Measurements from ENCODE around the gene ZNF444. TPM values are rescaled to one million over a fixed set of nuclear protein-coding genes. Genes with fewer than 3 reads are reported as not detected.
"Not testable (repeated sequence)": the region's sequence is repeated elsewhere in the genome, so short reads cannot be mapped to it uniquely, and the experiment has no call there.

Gene ZNF444
- total and polyA plus RNA-seq, 7 experiments from 2014 or later: 15.9 to 49.6 (median 35.3) TPM

- DNase-seq: no peak
- no peak for ATAC-seq
- Mint-ChIP-seq H3K9me3 (peaks cover 0 to 4% (median 0%) of the 10 kb centered on the region in 11 donors), H3K4me3 (no peak overlapping the region), H3K27ac (peak overlapping the region in 1 of 9 donors; percentile 34), H3K27me3 (peaks cover 0 to 20% (median 5%) of the 10 kb centered on the region in 5 donors), H3K36me3 (no peaks in the 10 kb centered on the region), H3K4me1 (peaks cover 0 to 2% (median 0%) of the 10 kb centered on the region in 7 donors)
- no peaks in the 10 kb centered on the region for H3K9me3 ChIP-seq (ENCODE audit: control insufficient read depth in 2 of 3, low read length in 3 of 3)
- ChIA-PET CTCF (no interaction called here), POLR2A (no interaction called here)
- no peaks in the 10 kb centered on the region for H3K36me3 ChIP-seq (ENCODE audit: control insufficient read depth in 2 of 3, insufficient read depth in 3 of 3, low read length in 3 of 3)
- no peaks in the 10 kb centered on the region for H3K27me3 ChIP-seq (ENCODE audit: control insufficient read depth in 2 of 2, insufficient read depth in 2 of 2, low read length in 2 of 2)
- no peak overlapping the region for H3K27ac ChIP-seq (ENCODE audit: low read depth, low read length)
- H3K4me1 ChIP-seq (ENCODE audit: control insufficient read depth in 2 of 2, insufficient read depth in 2 of 2, low read length in 2 of 2): no peaks in the 10 kb centered on the region
- H3K4me3 ChIP-seq (ENCODE audit: low read length): no peak overlapping the region
- intact Hi-C loops (cut with micrococcal nuclease): loop anchor here in 1 of 2 donors (5.0 kb wide), 1 partner anchor 48 kb away; the partner anchor contains the start of gene ZNF787
These were observed 29.2 kb downstream of the ZNF444 start for GRCh38 chr19:56170261-56170660.

GRCh38 chr19:56174086-56174485 is 33.0 kb downstream of the ZNF444 start:
- H3K27me3 Mint-ChIP-seq: peaks cover 0 to 18% (median 5%) of the 10 kb centered on the region in 5 donors
- no peaks in the 10 kb centered on the region for H3K36me3 ChIP-seq (ENCODE audit: control insufficient read depth in 2 of 3, insufficient read depth in 3 of 3, low read length in 3 of 3)
- no peaks in the 10 kb centered on the region for H3K9me3 ChIP-seq (ENCODE audit: control insufficient read depth in 2 of 3, low read length in 3 of 3)
- DNase-seq: no peak
- no peaks in the 10 kb centered on the region for H3K36me3 Mint-ChIP-seq
- intact Hi-C loops (cut with micrococcal nuclease): loop anchor here in 1 of 2 donors (5.0 kb wide), 1 partner anchor 52 kb away; the partner anchor contains the start of gene ZNF787
- POLR2A ChIA-PET: no interaction called here
- H3K27ac Mint-ChIP-seq: no peak overlapping the region
- no peak for ATAC-seq
- no peaks in the 10 kb centered on the region for H3K4me1 ChIP-seq (ENCODE audit: control insufficient read depth in 2 of 2, insufficient read depth in 2 of 2, low read length in 2 of 2)
- no peaks in the 10 kb centered on the region for H3K27me3 ChIP-seq (ENCODE audit: control insufficient read depth in 2 of 2, insufficient read depth in 2 of 2, low read length in 2 of 2)
- no peak overlapping the region for H3K4me3 ChIP-seq (ENCODE audit: low read length)
- no peak overlapping the region for H3K4me3 Mint-ChIP-seq
- peaks cover 0 to 5% (median 0%) of the 10 kb centered on the region in 7 donors for H3K4me1 Mint-ChIP-seq
- H3K9me3 Mint-ChIP-seq: peaks cover 0 to 4% (median 0%) of the 10 kb centered on the region in 11 donors
- H3K27ac ChIP-seq (ENCODE audit: low read depth, low read length): no peak overlapping the region
- CTCF ChIA-PET: interaction anchor here (0.8 to 1.7 kb wide), 3 partner anchors 69 to 107 kb away, joined by 3 to 5 read pairs (median 3); no protein-coding TSS in a partner anchor

- no peak overlapping the region for H3K4me3 ChIP-seq (ENCODE audit: low read length)
- intact Hi-C loops (cut with micrococcal nuclease): loop anchor here in 1 of 2 donors (5.0 kb wide), 1 partner anchor 52 kb away; the partner anchor contains the start of gene ZNF787
- CTCF ChIA-PET: interaction anchor here (1.0 kb wide), 1 partner anchor 108 kb away, joined by 3 read pairs; no protein-coding TSS in a partner anchor
- POLR2A ChIA-PET: no interaction called here
- DNase-seq: no peak
- H3K27me3 Mint-ChIP-seq: peaks cover 0 to 18% (median 5%) of the 10 kb centered on the region in 5 donors
- H3K27ac ChIP-seq (ENCODE audit: low read depth, low read length): no peak overlapping the region
- H3K36me3 ChIP-seq (ENCODE audit: control insufficient read depth in 2 of 3, insufficient read depth in 3 of 3, low read length in 3 of 3): no peaks in the 10 kb centered on the region
- no peaks in the 10 kb centered on the region for H3K36me3 Mint-ChIP-seq
- no peaks in the 10 kb centered on the region for H3K9me3 ChIP-seq (ENCODE audit: control insufficient read depth in 2 of 3, low read length in 3 of 3)
- peaks cover 0 to 4% (median 0%) of the 10 kb centered on the region in 11 donors for H3K9me3 Mint-ChIP-seq
- no peak for ATAC-seq
- no peak overlapping the region for H3K27ac Mint-ChIP-seq
- H3K27me3 ChIP-seq (ENCODE audit: control insufficient read depth in 2 of 2, insufficient read depth in 2 of 2, low read length in 2 of 2): no peaks in the 10 kb centered on the region
- H3K4me1 ChIP-seq (ENCODE audit: control insufficient read depth in 2 of 2, insufficient read depth in 2 of 2, low read length in 2 of 2): no peaks in the 10 kb centered on the region
- no peak overlapping the region for H3K4me3 Mint-ChIP-seq
- peaks cover 0 to 5% (median 0%) of the 10 kb centered on the region in 7 donors for H3K4me1 Mint-ChIP-seq
These were observed 33.5 kb downstream of the ZNF444 start for GRCh38 chr19:56174550-56174949.

- intact Hi-C loops (cut with micrococcal nuclease); H3K4me1 Mint-ChIP-seq; H3K4me3 ChIP-seq (ENCODE audit: low read length); H3K27ac ChIP-seq (ENCODE audit: low read depth, low read length); H3K36me3 Mint-ChIP-seq; H3K27ac Mint-ChIP-seq; POLR2A ChIA-PET; DNase-seq; H3K36me3 ChIP-seq (ENCODE audit: control insufficient read depth in 2 of 3, insufficient read depth in 3 of 3, low read length in 3 of 3); CTCF ChIA-PET; ATAC-seq; H3K4me1 ChIP-seq (ENCODE audit: control insufficient read depth in 2 of 2, insufficient read depth in 2 of 2, low read length in 2 of 2); H3K9me3 ChIP-seq (ENCODE audit: control insufficient read depth in 2 of 3, low read length in 3 of 3); H3K9me3 Mint-ChIP-seq; H3K27me3 ChIP-seq (ENCODE audit: control insufficient read depth in 2 of 2, insufficient read depth in 2 of 2, low read length in 2 of 2): not testable (repeated sequence)
- Mint-ChIP-seq H3K4me3 (peak within 1 kb of the TSS in 1 of 10 donors; percentile 31), H3K27me3 (peaks cover 0 to 15% (median 0%) of the 10 kb centered on the region in 5 donors)
These were observed 34.8 kb downstream of the ZNF444 start, which contains the start of gene GALP for GRCh38 chr19:56175861-56176307. TSS of gene GALP (plus strand) at chr19:56176008. CDS start at chr19:56177109, 1,101 bp downstream.

- H3K4me3 Mint-ChIP-seq: peak overlapping the region in 1 of 10 donors; percentile 31
- ATAC-seq; H3K9me3 ChIP-seq (ENCODE audit: control insufficient read depth in 2 of 3, low read length in 3 of 3); H3K36me3 Mint-ChIP-seq; H3K4me1 ChIP-seq (ENCODE audit: control insufficient read depth in 2 of 2, insufficient read depth in 2 of 2, low read length in 2 of 2); DNase-seq; H3K4me1 Mint-ChIP-seq; POLR2A ChIA-PET; H3K27ac ChIP-seq (ENCODE audit: low read depth, low read length); H3K36me3 ChIP-seq (ENCODE audit: control insufficient read depth in 2 of 3, insufficient read depth in 3 of 3, low read length in 3 of 3); CTCF ChIA-PET; H3K27ac Mint-ChIP-seq; H3K9me3 Mint-ChIP-seq; intact Hi-C loops (cut with micrococcal nuclease); H3K4me3 ChIP-seq (ENCODE audit: low read length); H3K27me3 ChIP-seq (ENCODE audit: control insufficient read depth in 2 of 2, insufficient read depth in 2 of 2, low read length in 2 of 2): not testable (repeated sequence)
- H3K27me3 Mint-ChIP-seq: peaks cover 0 to 15% (median 0%) of the 10 kb centered on the region in 5 donors
These were observed 35.2 kb downstream of the ZNF444 start for GRCh38 chr19:56176310-56176709.

- H3K27me3 Mint-ChIP-seq: peaks cover 0 to 18% (median 0%) of the 10 kb centered on the region in 5 donors
- no peaks in the 10 kb centered on the region for H3K4me1 ChIP-seq (ENCODE audit: control insufficient read depth in 2 of 2, insufficient read depth in 2 of 2, low read length in 2 of 2)
- no peaks in the 10 kb centered on the region for H3K9me3 ChIP-seq (ENCODE audit: control insufficient read depth in 2 of 3, low read length in 3 of 3)
- no peak overlapping the region for H3K27ac Mint-ChIP-seq
- no peaks in the 10 kb centered on the region for H3K36me3 Mint-ChIP-seq
- intact Hi-C loops (cut with micrococcal nuclease): no loop called here
- H3K4me1 Mint-ChIP-seq: peaks cover 0 to 5% (median 0%) of the 10 kb centered on the region in 7 donors
- H3K27ac ChIP-seq (ENCODE audit: low read depth, low read length): no peak overlapping the region
- H3K9me3 Mint-ChIP-seq: peaks cover 0 to 4% (median 0%) of the 10 kb centered on the region in 11 donors
- peak overlapping the region in 1 of 10 donors; percentile 31 for H3K4me3 Mint-ChIP-seq
- no peak for DNase-seq
- no peaks in the 10 kb centered on the region for H3K27me3 ChIP-seq (ENCODE audit: control insufficient read depth in 2 of 2, insufficient read depth in 2 of 2, low read length in 2 of 2)
- H3K4me3 ChIP-seq (ENCODE audit: low read length): no peak overlapping the region
- CTCF ChIA-PET: no interaction called here
- no peak for ATAC-seq
- no peaks in the 10 kb centered on the region for H3K36me3 ChIP-seq (ENCODE audit: control insufficient read depth in 2 of 3, insufficient read depth in 3 of 3, low read length in 3 of 3)
- POLR2A ChIA-PET: no interaction called here
These were observed 35.8 kb downstream of the ZNF444 start for GRCh38 chr19:56176881-56177280.

Data from naive thymus-derived CD4-positive, alpha-beta T cell (primary cell).